Sigmoid colon (tissue), 4 donors: ENCODE data around the gene PDE1C.

ENCODE experiments used
- CTCF ChIP-seq, 4 experiments: fragments of 450-650 bp in 3 of 4; fragments of 200-600 bp in 1 of 4; IDR thresholded peaks; one replicate each; pipeline ENCODE4 v1.5.1; 2016 to 2019; ENCODE audit warnings: antibody characterized with exemption in 4 of 4, mild to moderate bottlenecking in 3 of 4, moderate library complexity in 2 of 4
- EP300 ChIP-seq, 4 donors: sonication (generic); formaldehyde crosslinking; IDR thresholded peaks; one replicate each; pipeline ENCODE4 v1.6.1; 2017; ENCODE audit warnings: antibody characterized with exemption in 4 of 4
- POLR2A ChIP-seq, 2 donors: fragments of 450-650 bp; IDR thresholded peaks; one replicate each; pipeline ENCODE4 v1.6.1; 2016; ENCODE audit warnings: antibody characterized with exemption in 2 of 2, mild to moderate bottlenecking in 2 of 2, moderate library complexity in 2 of 2
- POLR2AphosphoS5 ChIP-seq, 4 donors: sonication (generic); formaldehyde crosslinking; IDR thresholded peaks; one replicate each; pipeline ENCODE4 v1.6.1; 2017; ENCODE audit warnings: antibody characterized with exemption in 4 of 4

- TF ChIP-seq CTCF (IDR thresholded peaks at IDR 0.05) (no peak), POLR2AphosphoS5 (IDR thresholded peaks at IDR 0.05) (no peak), POLR2A (IDR thresholded peaks at IDR 0.05) (no peak), EP300 (IDR thresholded peaks at IDR 0.05) (no peak)
Measured at GRCh38 chr7:31970501-31970900, 99.7 kb downstream of the PDE1C start.
